ENCODE data around the gene MS4A15.

- TF ChIP-seq CTCF (IDR thresholded peaks at IDR 0.05): no peak
- TF ChIP-seq POLR2A (IDR thresholded peaks at IDR 0.05): no peak
Observed at GRCh38 chr11:60748821-60749220, 7.8 kb upstream of the MS4A15 start.
